ENCODE measurements around the gene FBXL16.

DNA sequence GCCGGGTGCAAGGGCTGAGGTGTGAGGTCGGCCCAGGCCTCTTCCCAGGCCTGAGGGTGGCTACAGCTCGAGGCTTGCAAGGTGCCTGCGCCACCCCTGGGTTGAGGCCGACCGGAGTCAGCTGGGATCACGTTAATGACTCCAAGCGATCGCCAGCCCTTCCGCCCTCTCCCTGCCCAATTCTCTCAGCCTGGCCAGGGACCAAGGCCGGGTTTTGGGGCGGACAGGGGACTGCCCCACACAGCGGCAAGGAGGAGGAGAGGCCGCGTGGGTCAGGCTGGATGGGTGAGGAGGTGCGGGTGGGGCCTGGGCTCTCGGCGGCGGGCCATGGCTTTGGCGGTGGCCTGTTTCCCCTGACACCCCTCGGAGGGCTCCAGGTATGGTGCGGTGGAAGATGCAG lies 12.2 kb downstream of the FBXL16 start:
- TF ChIP-seq, protein P1, sequence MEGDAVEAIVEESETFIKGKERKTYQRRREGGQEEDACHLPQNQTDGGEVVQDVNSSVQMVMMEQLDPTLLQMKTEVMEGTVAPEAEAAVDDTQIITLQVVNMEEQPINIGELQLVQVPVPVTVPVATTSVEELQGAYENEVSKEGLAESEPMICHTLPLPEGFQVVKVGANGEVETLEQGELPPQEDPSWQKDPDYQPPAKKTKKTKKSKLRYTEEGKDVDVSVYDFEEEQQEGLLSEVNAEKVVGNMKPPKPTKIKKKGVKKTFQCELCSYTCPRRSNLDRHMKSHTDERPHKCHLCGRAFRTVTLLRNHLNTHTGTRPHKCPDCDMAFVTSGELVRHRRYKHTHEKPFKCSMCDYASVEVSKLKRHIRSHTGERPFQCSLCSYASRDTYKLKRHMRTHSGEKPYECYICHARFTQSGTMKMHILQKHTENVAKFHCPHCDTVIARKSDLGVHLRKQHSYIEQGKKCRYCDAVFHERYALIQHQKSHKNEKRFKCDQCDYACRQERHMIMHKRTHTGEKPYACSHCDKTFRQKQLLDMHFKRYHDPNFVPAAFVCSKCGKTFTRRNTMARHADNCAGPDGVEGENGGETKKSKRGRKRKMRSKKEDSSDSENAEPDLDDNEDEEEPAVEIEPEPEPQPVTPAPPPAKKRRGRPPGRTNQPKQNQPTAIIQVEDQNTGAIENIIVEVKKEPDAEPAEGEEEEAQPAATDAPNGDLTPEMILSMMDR (IDR thresholded peaks at IDR 0.05), result no peak
- no peak for TF ChIP-seq POLR2A (IDR thresholded peaks at IDR 0.05)

Measured in esophagus squamous epithelium (tissue), 4 donors.